ENCODE measurements around the gene HEMGN.
A peak's percentile ranks its signal among the peaks of the same experiment; 100 is the strongest.

HEMGN gene

DNA sequence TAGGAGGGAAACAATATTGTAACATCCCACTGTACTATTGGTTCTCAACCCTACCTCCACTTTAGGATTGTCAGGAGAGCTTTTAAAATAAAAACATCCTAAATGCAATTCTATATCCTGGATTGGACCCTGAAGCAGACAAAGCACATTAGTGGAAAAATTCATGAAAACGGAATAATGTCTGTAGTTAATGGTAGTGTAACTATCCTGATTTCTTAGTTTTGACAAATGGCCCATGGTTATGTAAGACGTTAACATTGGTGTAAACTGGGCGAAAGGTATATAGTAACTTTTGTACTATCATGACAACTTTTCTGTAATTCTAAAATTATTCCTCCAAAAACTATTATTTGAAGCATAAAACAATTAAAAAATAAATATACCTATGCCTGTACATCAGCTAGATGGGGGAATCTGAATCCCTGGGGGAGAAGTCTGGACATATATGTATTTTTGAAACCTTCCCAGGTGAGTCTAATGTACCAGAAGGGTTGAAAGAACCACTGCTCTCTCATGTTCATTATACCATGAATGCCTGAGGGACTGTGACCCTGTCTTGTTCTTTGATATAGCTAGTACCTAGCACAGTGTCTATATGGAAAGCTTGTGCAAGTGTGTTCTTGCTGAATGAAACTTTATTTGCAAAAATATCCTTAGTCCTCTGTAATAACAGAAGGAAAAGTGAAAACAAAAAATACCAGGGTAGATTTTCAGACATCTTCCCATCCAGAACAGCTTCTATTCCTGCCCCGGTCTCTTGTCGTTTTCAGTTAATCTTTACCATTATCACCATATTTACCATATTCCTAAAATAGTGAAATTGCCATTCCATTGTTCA, 12.3 kb downstream of the HEMGN start:
- DNase-seq, result no peak

DNA sequence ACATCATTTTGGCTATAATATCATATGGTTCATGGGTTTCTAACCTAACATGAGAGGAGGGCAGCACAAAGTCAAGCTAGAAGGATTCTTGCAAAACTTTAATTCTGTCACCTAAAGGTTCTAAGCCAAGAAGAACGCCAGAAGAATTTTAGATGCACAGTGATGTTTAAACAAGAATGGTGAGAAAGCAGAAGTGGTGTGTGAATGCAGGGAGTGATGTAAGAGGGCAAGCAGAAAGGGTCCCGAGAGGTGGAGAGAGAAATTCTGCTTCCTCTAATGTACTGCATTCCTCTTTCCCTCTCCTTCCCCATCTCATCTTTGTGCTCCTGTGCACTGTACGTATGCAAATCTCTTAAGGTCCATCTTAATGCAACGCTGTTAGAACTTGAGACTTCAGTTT, 13.6 kb downstream of the HEMGN start:
- no peak for DNase-seq

DNA sequence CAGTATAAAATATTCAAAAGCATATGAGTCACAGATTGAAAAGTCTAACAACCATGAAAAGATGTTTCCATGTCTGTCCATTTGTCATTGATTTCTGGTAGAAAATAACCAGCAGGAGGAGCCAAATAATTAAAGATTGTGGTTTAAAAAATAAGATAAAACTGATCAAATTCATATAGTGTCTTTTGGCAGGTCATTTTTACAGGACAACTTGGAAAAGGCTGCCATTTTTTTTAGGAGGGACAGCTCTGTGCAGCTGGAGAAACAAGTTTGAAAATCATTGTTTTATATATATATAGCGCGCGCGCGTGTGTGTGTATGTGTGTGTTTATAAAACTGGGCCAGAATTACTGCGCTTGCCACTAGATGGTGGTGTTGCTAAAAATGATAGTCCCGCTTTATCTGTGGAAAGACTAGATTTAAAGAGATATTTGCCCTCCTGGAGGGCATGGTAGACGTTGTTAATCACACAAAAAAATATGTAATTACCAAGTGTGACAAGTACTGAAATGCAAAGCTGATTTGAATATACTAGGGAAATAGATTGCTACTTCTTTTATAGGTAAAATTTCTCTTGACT, 14.4 kb downstream of the HEMGN start:
- DNase-seq, result peak; percentile 70

DNA sequence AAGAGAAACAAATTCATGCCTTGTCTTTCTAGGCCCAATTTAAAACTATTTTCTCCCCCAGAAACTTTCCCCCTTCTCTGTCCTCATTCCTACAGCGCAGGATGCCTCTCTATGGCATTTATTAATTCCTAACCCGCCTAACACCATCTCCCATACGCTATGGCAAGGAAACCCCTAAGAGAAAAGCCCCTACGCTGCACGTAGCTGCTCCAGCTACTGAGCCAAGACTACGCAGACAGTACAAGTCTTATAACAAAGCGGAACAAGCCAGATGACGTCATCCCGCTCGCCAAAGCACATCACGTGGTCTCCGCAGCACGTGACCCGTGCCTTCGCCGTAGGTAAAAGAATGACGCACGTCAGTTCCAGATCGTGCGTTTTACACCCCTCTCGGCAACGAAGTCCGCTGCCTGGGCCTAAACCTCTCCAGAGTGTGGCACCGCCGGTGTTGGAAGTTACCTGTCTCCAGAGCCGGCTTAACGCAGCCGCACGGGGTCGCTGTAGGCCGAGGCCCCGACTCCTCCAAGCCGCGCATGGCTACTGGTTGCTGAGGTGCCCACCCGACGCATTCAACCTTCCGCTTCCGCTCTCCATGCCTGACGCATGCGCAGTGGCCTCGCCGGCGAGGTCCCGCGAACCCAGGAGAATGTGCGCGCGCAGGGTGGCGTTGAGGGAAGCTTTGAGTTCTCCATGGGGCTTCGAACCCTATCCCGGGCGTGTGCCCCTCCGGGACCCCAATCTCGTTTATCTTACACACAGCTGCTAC, 15.8 kb downstream of the HEMGN start, which contains the start of gene TRMO:
Gene TRMO (minus strand): TSS at position 542 of the 766 bp plus-strand sequence. CDS start 7 bp downstream, at position 535.
- peak; percentile 98 for DNase-seq

DNA sequence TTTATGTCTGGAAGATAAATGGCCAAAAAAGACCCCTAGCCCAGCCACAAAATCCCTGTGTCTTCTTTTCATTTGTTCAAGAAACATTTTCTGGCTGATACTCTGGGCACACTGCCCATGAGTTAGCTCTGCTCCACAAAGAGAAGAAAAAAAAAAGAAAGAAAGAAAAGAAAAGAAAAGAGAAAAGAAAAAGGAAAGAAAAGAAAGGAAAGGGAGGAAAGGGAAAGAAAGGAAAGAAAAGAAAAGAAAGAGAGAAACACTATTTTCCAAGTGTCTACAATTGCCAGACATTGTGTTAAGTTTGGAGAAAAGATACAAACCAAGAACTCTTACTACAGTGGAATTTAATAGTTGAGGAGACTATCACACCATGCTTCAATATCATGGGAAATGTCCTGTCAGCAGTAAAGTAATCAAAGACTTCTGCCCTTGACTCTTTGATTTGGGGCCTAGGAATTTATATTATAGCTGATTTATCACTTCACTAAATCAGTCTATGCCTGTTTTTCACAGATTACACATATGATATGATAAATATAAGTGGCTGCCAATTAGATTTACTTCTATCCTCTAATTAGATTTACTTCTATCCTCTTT, 18.7 kb downstream of the HEMGN start:
- no peak for DNase-seq

DNA sequence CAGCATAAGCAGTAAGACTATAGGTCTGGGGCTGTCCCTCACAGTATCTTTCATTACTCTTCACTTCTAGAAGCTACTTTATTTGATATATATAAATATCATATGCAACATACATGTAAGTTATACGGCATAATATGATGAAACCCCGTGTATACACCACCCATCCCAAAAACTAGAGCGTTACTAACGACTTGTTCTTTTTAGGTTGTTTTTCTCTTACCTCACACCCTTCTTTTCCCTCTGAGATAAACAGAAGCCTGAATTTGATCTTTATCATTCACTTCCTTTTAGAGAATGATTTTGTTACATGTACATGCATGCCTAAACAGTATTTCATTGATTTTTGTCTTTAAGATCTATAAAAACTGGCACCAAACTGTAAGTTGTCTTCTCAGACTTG, 19.4 kb downstream of the HEMGN start:
- no peak for DNase-seq

DNA sequence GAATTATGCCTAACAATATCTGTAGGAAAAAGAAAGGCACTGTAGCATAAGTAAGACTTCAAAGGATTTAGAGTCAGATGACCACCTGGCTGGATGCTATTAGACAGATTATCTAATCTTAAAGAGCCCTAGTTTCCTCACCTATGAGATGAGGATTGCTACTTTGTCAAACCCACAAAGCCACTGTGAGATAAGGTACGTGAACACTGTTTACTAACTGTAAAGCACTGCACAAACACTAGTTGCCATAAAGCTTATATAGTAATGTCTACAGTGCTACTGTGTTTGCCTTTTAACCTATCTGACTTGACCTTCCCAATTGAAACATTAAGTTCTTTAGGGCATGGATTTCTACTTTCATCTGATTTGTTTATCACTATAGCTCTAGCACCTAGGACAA, 26.0 kb downstream of the HEMGN start:
- DNase-seq, result no peak

DNA sequence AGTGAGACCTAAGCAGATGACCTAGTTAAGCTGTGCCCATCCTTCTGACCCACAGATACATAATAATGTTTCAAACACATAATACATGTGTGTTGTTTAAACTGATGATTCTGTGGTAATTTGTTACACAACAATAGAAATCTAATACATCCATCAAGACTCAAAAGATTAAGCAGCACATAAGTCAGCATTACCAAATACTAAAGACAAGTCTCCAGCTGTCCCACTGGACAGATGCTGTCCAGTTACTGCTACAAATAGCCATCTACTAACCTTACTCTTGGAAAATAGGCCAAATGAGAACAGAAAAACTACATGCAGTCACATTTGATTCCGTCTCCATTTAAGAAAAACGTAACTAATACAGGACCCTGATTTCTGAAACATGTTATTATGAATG, 26.4 kb downstream of the HEMGN start:
- no peak for DNase-seq

DNA sequence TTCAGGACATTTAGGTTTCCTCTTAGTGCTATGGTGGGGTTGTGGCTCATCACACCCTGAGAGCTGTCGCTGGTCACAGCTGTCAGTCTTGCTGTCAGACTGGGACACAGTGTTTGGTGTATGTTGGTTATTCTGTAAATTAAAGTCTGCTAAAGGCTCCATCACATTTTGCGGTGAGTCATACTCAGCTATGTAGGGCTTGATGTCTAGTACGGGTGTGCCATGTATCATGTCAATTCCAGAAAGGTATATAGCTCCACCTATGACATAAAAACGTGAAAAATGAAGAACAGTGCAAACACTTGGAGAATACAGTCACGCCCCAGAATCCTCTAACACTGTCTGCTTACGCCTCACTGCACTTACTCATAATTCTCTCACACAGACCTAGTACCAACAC, 27.6 kb downstream of the HEMGN start:
- DNase-seq, result no peak

DNA sequence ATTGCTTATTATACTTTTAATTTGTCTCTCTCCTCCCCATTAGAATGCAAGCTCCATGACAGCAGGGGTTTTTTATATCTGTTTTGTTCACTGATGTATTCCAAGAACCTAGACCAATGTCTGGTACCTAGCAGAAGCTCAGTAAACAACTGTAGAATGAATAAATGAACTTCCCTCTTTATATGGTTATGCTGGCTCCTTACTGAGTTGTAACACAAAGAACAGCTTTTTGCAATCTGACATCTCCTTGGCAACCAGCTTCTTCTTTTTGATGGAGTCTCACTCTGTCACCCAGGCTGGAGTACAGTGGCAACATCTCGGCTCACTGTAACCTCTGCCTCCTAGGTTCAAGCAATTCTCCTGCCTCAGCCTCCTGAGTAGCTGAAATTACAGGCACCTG, 29.3 kb downstream of the HEMGN start:
- DNase-seq, result no peak

DNA sequence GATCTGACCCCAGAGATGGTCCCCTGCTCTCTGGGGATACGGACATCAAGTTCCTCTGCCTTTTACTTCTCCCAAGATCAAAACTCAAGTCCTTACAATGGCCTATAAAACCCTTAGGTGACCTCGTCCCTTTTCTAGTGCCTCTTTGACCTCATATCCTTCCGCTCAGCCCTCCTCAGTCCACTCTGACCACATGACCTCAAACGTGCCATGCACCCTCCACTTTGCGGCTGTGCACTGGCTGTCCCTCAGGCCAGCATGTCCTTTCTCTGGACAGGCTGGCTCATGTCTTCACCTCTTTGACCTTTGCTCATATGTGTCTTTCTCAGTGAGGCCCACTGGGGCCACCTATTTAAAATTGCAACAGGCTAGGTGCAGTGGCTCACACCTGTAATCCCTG, 30.3 kb downstream of the HEMGN start:
- no peak for DNase-seq

DNA sequence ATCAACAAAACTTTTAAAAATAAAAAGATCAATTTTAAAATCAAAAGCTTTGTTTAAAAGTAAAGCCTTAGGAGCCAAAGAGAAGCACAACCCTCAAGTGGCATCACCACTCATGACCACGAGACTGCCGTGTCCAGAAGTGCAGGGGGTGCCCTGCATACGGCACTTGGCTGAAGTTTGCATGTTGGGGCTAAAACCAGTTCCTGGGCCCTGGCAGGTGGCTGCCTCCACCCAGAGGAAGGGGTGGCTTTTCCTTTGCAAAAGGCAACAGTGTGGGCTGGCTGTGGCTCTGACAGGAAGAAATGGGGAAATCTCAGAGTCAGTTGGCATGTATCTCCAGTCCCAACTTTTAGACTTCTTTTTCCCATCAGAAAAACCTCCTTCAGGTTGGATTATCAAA, 30.9 kb downstream of the HEMGN start:
- DNase-seq, result no peak

DNA sequence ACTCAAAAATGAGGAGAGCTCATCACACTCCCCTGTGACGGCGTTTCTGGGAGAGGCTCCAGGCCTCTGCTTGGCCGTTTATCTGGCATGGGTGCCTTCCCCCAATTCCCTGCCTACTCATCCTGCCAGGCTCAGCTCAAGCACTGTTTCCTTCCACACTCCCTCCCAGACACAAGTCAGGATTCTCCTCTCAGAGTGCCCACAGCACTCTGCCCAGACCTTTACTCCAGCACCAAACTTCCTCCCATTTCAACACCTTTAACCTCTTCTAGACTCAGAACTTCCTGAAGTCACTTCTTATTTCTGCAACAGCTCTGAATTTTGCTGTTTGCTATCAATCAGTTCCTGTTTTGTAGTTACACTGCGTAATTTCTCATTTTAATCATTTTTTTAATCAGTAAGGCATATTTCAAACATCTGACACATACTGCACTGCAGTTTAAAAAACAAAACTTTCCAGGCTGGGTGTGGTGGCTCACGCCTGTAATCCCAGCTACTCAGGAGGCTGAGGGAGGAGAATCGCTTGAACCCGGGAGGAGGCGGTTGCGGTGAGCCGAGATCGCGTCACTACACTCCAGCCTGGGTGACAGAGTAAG, 31.6 kb downstream of the HEMGN start:
- peak; percentile 66 for DNase-seq

DNA sequence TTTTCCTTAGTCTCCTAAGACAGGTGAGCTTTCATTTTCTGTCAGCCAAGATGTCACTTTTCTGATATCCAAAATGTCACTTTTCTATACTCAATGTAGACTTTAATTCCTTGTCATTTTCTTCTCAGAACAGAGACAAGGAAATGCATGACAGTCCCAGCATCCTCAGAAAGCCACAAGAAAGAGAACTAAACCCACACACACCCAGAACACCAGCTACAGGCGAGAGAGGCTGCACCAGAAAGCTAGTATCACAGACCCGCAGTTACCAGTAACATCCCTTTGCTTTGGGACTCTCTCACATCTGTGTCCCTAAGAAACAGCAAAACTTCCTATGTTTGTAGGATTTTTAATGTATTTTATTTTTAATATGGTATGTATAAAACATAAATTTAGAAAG, 32.7 kb downstream of the HEMGN start:
- peak; percentile 42 for DNase-seq

DNA sequence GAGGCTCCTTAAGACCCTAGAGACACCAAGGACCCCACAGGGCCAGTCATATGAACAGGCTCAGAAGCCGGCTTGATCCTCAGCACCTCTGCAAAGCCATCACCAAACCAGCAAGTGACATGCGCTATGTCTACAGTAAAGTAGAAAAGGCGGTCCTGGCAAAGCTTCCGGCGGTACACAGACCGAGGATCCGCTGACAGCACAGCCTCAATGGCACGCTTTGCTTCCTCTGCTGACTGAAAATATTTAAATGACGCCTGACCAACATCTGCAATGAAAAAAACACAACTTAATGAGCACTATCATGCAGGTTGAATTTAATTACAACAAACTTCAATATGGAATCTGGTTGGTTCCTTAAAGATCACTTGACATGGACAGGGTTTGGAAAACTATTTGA, 33.2 kb downstream of the HEMGN start:
- DNase-seq, result peak; percentile 55

DNA sequence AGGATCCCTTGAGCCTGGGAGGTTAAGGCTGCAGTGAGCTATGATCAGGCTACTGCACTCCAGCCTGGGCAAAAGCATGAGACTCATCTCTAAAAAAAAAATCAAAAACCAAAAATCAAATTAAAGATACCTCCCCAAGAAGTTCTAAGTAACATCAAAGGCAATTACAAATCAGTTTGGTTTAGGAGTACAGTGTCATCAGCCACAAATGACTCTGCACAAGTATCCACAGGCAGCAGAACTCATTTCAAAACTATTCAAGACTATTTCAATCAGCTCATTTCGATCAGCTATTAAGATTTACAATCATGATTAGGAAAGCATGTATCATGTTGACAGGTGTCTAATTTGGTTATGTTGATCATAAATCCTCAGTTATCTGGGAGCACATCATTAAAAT, 34.8 kb downstream of the HEMGN start:
- DNase-seq, result no peak

DNA sequence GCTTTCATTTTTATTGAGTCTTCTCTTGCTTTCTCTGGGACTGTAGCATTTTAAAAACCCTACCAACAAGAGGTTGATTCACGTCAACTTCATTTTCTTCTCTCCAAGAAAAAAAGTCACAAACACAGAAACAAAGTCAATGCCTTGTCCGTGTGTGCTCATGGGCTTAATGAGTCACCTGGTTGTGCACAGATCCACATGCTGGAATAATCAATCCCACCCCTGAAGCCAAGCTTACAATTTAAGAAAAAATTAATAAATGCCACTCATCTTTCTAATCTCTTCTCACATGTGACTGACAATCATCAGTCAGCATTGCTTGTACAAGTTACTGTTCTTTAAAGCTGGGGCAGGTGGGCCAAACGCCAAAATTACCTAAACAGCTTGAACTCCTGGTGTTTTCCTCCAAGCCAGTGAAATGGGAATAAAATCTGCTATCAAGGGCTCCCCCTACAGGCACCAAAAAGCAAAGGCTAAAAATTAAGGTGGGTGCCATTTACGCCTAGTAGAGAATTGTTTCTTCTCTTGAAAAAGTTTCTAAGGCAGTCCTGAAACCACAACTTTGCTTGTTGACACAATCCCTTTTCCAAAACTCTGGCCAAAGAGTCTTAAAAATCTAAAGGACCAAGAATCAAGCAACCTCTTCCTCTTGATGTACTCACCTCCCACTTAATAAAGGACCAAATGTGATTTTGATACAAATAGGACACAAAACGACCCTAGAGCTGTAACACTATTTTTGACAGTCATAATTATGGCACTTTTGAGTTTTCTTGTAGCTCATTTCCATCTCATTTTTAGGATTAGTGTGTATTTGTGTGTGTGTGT, 37.0 kb downstream of the HEMGN start:
- no peak for DNase-seq

DNA sequence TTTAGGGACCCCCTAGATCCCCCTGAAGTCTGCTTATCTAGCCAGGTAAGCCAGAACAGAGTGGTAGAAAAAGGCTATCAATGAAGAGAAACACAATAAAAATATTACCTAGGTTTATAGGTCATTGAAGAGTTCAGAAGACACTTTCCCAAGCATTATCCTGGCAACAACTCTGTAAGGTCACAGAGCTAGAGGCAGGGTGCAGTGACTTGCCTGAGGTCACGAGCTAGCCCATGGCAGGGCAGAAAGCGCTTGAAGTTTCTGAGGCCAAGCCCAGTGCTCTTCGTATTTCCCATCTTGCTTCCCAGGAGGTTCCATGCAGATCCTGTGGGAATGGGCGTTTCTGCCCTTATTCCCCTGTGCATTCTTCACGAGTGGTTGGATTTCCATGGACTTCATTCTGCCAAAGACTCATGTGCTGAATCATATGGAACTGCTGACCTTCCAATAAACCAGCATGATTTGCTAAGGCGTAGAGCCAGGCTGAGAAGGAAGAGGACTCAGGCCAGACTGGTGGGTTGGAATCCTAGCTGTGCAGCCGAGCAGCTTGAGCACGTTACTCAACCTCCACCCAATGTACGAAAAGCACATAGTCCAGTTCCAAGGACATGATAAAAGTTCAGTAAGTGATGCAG, 37.8 kb downstream of the HEMGN start:
- no peak for DNase-seq

DNA sequence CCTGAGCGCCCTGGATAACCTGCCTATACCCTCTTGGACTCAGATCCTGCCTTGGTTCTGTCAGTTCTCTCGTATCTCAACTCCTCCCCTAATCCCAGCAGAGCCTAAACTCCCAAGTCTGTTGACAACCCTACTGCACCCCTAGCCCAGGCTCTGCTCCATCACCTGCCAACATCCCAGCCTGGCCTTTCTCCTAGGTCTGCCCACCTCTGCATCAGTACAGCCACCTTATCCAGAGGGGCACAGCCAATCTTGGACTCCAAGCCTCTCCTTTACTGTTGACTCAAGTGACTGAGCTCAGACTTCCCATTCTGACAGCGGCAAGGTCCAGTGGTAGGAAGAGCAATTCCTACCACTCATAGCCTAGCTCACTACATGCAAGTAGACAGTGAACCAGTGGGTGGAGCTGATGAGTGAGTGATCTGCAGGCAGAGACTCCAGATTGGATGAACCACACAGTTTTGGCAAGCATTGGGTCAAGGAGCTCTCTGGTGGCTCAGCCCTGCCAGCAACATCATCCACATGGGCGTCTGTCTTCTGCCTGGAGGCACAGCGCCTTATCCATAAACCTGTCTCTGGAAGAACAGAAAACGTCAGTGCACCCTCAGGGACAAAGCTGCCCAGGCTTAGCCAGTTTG, 42.2 kb downstream of the HEMGN start:
- DNase-seq, result no peak

DNA sequence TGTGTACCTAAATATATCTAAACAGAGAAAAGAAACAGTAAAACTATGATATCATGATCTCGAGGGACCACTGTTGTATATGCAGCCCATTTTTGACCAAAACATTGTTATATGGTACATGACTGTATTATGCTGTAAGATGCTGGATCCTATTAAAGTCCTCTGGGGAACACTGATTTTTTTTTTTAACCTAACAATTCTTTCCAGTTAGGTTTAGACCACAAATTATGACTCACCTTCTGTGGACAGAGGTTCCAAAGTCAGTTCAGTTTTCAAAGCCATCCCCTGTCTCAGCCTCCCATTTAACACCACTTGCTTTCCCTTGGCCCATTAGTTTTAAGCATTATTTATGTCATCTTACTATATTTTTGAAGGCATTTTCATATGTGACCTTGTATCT, 42.8 kb downstream of the HEMGN start:
- DNase-seq, result no peak

DNA sequence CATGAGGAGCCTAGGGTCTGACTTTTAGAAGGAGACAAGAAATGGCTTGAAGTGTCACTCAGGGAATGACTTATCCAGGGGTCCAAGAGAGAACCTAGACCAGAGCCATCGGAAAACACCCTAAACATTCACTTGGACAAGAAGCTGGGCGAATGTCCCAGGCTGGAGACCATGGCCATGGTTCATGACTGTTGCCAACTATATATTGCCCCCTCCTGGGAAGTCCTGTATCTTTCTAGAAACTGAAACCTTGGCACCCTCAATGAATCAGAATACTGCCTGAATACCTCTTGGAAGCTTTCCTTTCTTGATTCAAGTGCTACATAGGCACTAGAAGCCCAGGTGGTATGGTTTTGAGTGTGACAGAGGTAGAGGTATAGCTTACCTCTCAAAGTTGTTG, 45.6 kb downstream of the HEMGN start:
- DNase-seq, result no peak

Measured in activated CD4-positive, alpha-beta T cell treated with anti-CD3 and anti-CD28 coated beads, Interleukin-2, amount 50 U/mL, for 1 hour (primary cell).